OCI-LY3 (cell line): Measurements from ENCODE around the gene UBE2S.

Source experiments
- H2AFZ ChIP-seq: fragments of 200-600, 300-600 bp; shearing (Covaris generic); 2 replicates; pipeline ENCODE4 v1.6.0; 2014; ENCODE audit warnings: antibody characterized with exemption, low read depth, low read length
- H3K27ac ChIP-seq: fragments of 200-600, 300-600 bp; sonication (generic); 2 replicates; pipeline ENCODE4 v1.5.1; 2014; ENCODE audit warnings: mild to moderate bottlenecking, low read length, moderate library complexity, mixed read lengths
- H3K27me3 ChIP-seq: fragments of 200-600, 300-600 bp; sonication (generic); 2 replicates; pipeline ENCODE4 v1.6.1; 2014; ENCODE audit warnings: low read depth, low read length, mixed read lengths
- H3K36me3 ChIP-seq: fragments of 200-600, 300-600 bp; sonication (generic); replicated peaks from 2 replicates; pipeline ENCODE3; 2014; ENCODE audit warnings: low read depth, low read length, mixed read lengths
- H3K4me1 ChIP-seq: fragments of 300-600, 200-600 bp; sonication (generic); 2 replicates; pipeline ENCODE4 v1.6.1; 2014; ENCODE audit warnings: low read length, mixed read lengths
- H3K4me2 ChIP-seq: fragments of 200-600, 300-600 bp; sonication (generic); 2 replicates; pipeline ENCODE4 v1.6.1; 2014; ENCODE audit warnings: low read length, mixed read lengths
- H3K4me3 ChIP-seq: fragments of 300-600, 200-600 bp; sonication (generic); 2 replicates; pipeline ENCODE4 v1.5.1; 2014; ENCODE audit warnings: antibody characterized with exemption, mild to moderate bottlenecking, low read length, moderate library complexity
- H3K79me2 ChIP-seq: fragments of 300-600, 200-600 bp; shearing (Covaris generic); 2 replicates; pipeline ENCODE4 v1.6.1; 2014; ENCODE audit warnings: mild to moderate bottlenecking, low read length, mixed read lengths
- H3K9ac ChIP-seq: fragments of 300-600, 200-600 bp; shearing (Covaris generic); 2 replicates; pipeline ENCODE4 v1.6.0; 2014; ENCODE audit warnings: mild to moderate bottlenecking, low read length, moderate library complexity
- H3K9me3 ChIP-seq: fragments of 200-600, 300-600 bp; shearing (Covaris generic); 2 replicates; pipeline ENCODE4 v1.6.1; 2014; ENCODE audit warnings: low read length, mixed read lengths; ENCODE audit not compliant: insufficient read depth
- H4K20me1 ChIP-seq: fragments of 200-600, 300-600 bp; sonication (generic); 2 replicates; pipeline ENCODE4 v1.6.1; 2016; ENCODE audit warnings: low read length, mixed read lengths; ENCODE audit not compliant: insufficient read depth
- CTCF ChIP-seq: fragments of 200-600, 300-600 bp; sonication (generic); IDR thresholded peaks from 2 replicates; pipeline ENCODE4 v1.5.1; 2014; ENCODE audit warnings: antibody characterized with exemption, low read length, low read depth
- EZH2phosphoT487 ChIP-seq: fragments of 200-600 bp; shearing (Covaris generic); IDR thresholded peaks from 2 replicates; pipeline ENCODE4 v1.6.1; 2018; ENCODE audit warnings: antibody characterized with exemption, mixed run types, low read depth

The UBE2S gene

DNA sequence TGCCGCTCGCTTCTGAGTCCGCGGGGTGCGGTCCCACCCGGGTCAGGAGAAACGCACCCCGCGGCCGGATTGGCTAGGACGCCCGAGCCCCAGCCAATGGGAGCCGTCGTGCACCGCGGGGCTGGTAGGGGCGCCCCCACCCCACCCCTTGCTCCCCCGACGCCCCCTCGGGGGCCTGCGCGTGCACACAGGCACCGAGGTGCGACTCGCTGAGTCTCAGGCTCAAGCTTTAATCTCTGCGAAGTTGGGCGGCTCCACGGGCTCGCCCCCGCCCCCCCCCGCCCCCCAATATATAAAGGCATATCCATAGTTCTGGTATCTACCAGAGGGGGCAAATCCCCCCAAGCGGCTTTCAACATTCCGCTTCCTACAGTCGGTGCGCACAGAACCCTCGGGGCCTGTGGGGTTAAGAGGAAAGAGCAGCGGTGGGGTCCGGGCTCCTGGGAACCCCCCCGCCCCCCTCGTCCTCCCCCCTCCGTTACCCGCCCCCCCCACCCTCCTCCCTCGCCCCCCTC lies 52.8 kb downstream of the UBE2S start, which contains the start of gene COX6B2:
TSS of gene COX6B2 (minus strand) at position 22 of the 515 bp plus-strand sequence. CDS start 198 bp downstream, outside the sequence.
- no peaks in the 10 kb centered on the region for H3K4me1 ChIP-seq
- H3K27me3 ChIP-seq = peaks cover 5% of the 10 kb centered on the region; the same call in 1 of the 2 replicates
- no peaks in the 10 kb centered on the region for H3K79me2 ChIP-seq
- no peaks in the 10 kb centered on the region for H3K9me3 ChIP-seq
- H3K4me3 ChIP-seq = no peak within 1 kb of the TSS
- no peak within 1 kb of the TSS for H2AFZ ChIP-seq
- H3K9ac ChIP-seq = no peak within 1 kb of the TSS
- no peak within 1 kb of the TSS for H3K27ac ChIP-seq
- no peak for TF ChIP-seq CTCF
- TF ChIP-seq EZH2phosphoT487 = no peak
- no peaks in the 10 kb centered on the region for H4K20me1 ChIP-seq
- no peak within 1 kb of the TSS for H3K4me2 ChIP-seq
- no peaks in the 10 kb centered on the region for H3K36me3 ChIP-seq

DNA sequence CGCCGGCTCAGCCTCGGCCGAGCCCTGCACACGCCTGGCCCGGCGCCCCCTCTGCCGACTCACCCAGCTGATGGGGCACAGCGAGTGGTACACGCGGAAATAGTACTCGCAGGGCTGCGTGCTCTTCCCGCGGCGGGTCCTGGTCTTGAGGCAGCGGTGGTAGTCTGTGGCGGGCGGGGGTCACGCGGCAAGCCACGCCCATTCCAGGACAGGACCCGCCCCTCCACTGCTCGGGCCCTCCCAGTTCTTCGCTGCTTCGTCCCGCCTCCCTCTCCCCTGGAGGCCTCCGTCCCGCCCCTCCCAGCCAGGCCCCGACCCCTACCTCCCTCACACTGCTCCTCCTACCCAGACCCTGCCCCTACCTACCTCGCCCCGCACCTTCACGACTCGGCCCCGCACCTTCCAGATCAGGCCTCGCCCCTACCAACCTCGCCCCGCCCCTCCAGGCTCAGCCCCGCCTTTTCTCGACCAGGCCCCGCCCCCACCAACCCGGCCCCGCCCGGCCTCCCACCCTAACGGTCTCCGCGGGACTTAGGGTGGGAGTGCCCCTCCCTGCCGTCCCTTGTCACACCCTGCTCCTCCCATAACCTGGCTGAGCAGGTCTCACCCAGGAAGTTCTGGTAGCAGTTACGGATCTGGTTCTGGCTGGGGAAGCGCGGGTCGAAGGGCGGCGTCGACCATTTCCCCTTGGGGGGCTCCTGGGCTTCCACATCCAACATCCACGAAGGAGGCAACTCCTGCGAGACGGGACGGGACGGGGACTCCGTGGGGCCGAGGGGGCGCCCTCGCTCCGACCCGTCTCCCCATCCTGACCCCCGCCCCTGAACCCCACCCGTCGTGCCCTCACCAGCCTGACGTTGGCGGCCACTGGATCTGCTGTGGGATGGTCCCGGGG lies 53.5 kb downstream of the UBE2S start:
- TF ChIP-seq CTCF (no peak), EZH2phosphoT487 (no peak)
- H4K20me1 ChIP-seq = no peaks in the 10 kb centered on the region
- H3K9ac ChIP-seq = no peak overlapping the region

GRCh38 chr19:55353356-55353802 lies 54.2 kb downstream of the UBE2S start:
- peaks cover 5% of the 10 kb centered on the region; the same call in 1 of the 2 replicates for H3K27me3 ChIP-seq
- H4K20me1 ChIP-seq = 0 out of 2 replicates have a peak, but pooled peaks cover 2% of the 10 kb centered on the region
- no peak overlapping the region for H3K4me2 ChIP-seq
- H2AFZ ChIP-seq = no peak overlapping the region
- no peaks in the 10 kb centered on the region for H3K4me1 ChIP-seq
- H3K27ac ChIP-seq = no peak overlapping the region
- no peak overlapping the region for H3K9ac ChIP-seq
- no peak overlapping the region for H3K4me3 ChIP-seq
- H3K9me3 ChIP-seq = no peaks in the 10 kb centered on the region
- TF ChIP-seq EZH2phosphoT487 (no peak), CTCF (no peak)
- H3K36me3 ChIP-seq = no peaks in the 10 kb centered on the region
- no peaks in the 10 kb centered on the region for H3K79me2 ChIP-seq

More for the DNA sequence above, 53.5 kb downstream of the UBE2S start:
- no peak overlapping the region for H3K27ac ChIP-seq
- no peak overlapping the region for H3K4me2 ChIP-seq
- H3K4me3 ChIP-seq = no peak overlapping the region
- H3K79me2 ChIP-seq = no peaks in the 10 kb centered on the region
- H2AFZ ChIP-seq = no peak overlapping the region
- H3K4me1 ChIP-seq = no peaks in the 10 kb centered on the region
- H3K27me3 ChIP-seq = peaks cover 5% of the 10 kb centered on the region; the same call in 1 of the 2 replicates
- no peaks in the 10 kb centered on the region for H3K9me3 ChIP-seq
- H3K36me3 ChIP-seq = no peaks in the 10 kb centered on the region

- H2AFZ ChIP-seq = no peak overlapping the region
- H3K4me2 ChIP-seq = no peak overlapping the region
- no peak for TF ChIP-seq CTCF
- no peak for TF ChIP-seq EZH2phosphoT487
- no peak overlapping the region for H3K9ac ChIP-seq
- peaks cover 5% of the 10 kb centered on the region; the same call in 1 of the 2 replicates for H3K27me3 ChIP-seq
- H3K27ac ChIP-seq = no peak overlapping the region
- H3K79me2 ChIP-seq = no peaks in the 10 kb centered on the region
- no peaks in the 10 kb centered on the region for H3K4me1 ChIP-seq
- no peaks in the 10 kb centered on the region for H3K36me3 ChIP-seq
- H3K9me3 ChIP-seq = no peaks in the 10 kb centered on the region
- H4K20me1 ChIP-seq = 0 out of 2 replicates have a peak, but pooled peaks cover 2% of the 10 kb centered on the region
- H3K4me3 ChIP-seq = no peak overlapping the region
These were observed 54.9 kb downstream of the UBE2S start for GRCh38 chr19:55352549-55353145.
